A673 (cell line): Measurements from ENCODE around the gene ACSL1. TPM values are rescaled to one million over a fixed set of nuclear protein-coding genes. Genes with fewer than 3 reads are reported as not detected.

Experiments
- BruUV-seq: library from RNA; stranded (reverse); fragments of 400-500 nt; replicated peaks from 2 replicates; lab custom pipeline; 2021; lab: Mats Ljungman, UMichigan
- CTCF ChIA-PET: fragments of 300-600 bp; sonication (Branson Sonifier 250); formaldehyde crosslinking; loops from one replicate; lab custom pipeline; 2022; ENCODE audit warnings: antibody characterized with exemption; lab: Charles Lee
- POLR2A ChIA-PET: fragments of 300-600 bp; sonication (Branson Sonifier 250); formaldehyde crosslinking; loops from one replicate; lab custom pipeline; 2022; ENCODE audit warnings: antibody characterized with exemption; ENCODE audit not compliant: low non-redundant PET; lab: Charles Lee
- DNase-seq: peaks from one replicate; pipeline ENCODE4 v3.0.0-alpha.2; 2015; ENCODE audit warnings: low spot score
- H3K27ac ChIP-seq: fragments of 200-600 bp; sonication (generic); 2 replicates; pipeline ENCODE4 v1.5.1; 2016; ENCODE audit warnings: mixed run types, low read depth, mild to moderate bottlenecking, mixed read lengths, antibody characterized with exemption, low read length; ENCODE audit not compliant: poor library complexity, severe bottlenecking
- H3K27me3 ChIP-seq: fragments of 200-600 bp; sonication (generic); replicated peaks from 2 replicates; pipeline ENCODE4 v1.6.1; 2017; ENCODE audit warnings: mixed run types, low read depth, mild to moderate bottlenecking, mixed read lengths, antibody characterized with exemption, low read length; ENCODE audit not compliant: insufficient read depth, poor library complexity
- H3K36me3 ChIP-seq: fragments of 200-600 bp; sonication (generic); 2 replicates; pipeline ENCODE4 v1.6.1; 2016; ENCODE audit warnings: mixed run types, mild to moderate bottlenecking, mixed read lengths, antibody characterized with exemption, low read length; ENCODE audit not compliant: insufficient read depth, poor library complexity, severe bottlenecking
- H3K4me1 ChIP-seq: fragments of 200-600 bp; sonication (generic); 2 replicates; pipeline ENCODE4 v1.6.1; 2017; ENCODE audit warnings: mixed run types, mild to moderate bottlenecking, mixed read lengths, antibody characterized with exemption, low read length; ENCODE audit not compliant: insufficient read depth, poor library complexity, severe bottlenecking
- H3K4me3 ChIP-seq: fragments of 200-600 bp; sonication (generic); 2 replicates; pipeline ENCODE4 v1.5.1; 2016; ENCODE audit warnings: low read depth, mixed run types, mild to moderate bottlenecking, mixed read lengths, low read length; ENCODE audit not compliant: poor library complexity, severe bottlenecking
- H3K9me3 ChIP-seq: fragments of 200-600 bp; sonication (generic); 2 replicates; pipeline ENCODE4 v1.6.1; 2016; ENCODE audit warnings: mixed run types, low read depth, mild to moderate bottlenecking, mixed read lengths, antibody characterized with exemption, low read length; ENCODE audit not compliant: poor library complexity, severe bottlenecking
- CTCF ChIP-seq: fragments of 300-800, 200-600 bp; sonication (generic); conservative IDR thresholded peaks from 2 replicates; pipeline ENCODE4 v1.5.1; 2017; ENCODE audit warnings: low read depth, mild to moderate bottlenecking, antibody characterized with exemption, low read length, moderate library complexity, mixed read lengths
- EZH2 ChIP-seq: fragments of 200-600 bp; sonication (generic); IDR thresholded peaks from 2 replicates; pipeline ENCODE4 v1.6.1; 2017; ENCODE audit warnings: borderline replicate concordance, low read depth, mild to moderate bottlenecking, mixed read lengths, antibody characterized with exemption, low read length; ENCODE audit not compliant: poor library complexity, severe bottlenecking
- intact Hi-C: fragments of 100-400 bp; cut with micrococcal nuclease; formaldehyde crosslinking; loops from one replicate; pipeline ENCODE4 v1.10.0; 2022; ENCODE audit not compliant: unreplicated experiment
- total RNA-seq: library from RNA; stranded (reverse); gene quantifications from 2 replicates; pipeline ENCODE4 v1.2.3, GENCODE V29; 2021

Gene ACSL1
- total RNA-seq, 1 experiment from 2014 or later = 5.2 TPM

GRCh38 chr4:184831153-184831552, 5.4 kb upstream of the ACSL1 start:
- no peak for TF ChIP-seq EZH2
- no peak for TF ChIP-seq CTCF
- intact Hi-C loops = no loop called here
- no TSS peak for BruUV-seq
- H3K9me3 ChIP-seq = no peaks in the 10 kb centered on the region
- no peak overlapping the region for H3K4me3 ChIP-seq
- POLR2A ChIA-PET = no interaction called here
- no peaks in the 10 kb centered on the region for H3K36me3 ChIP-seq
- no peak overlapping the region for H3K27ac ChIP-seq
- H3K4me1 ChIP-seq = no peaks in the 10 kb centered on the region
- CTCF ChIA-PET = no interaction called here
- no peak for DNase-seq
- peaks cover 11% of the 10 kb centered on the region for H3K27me3 ChIP-seq

- Histone ChIP-seq H3K27me3 (peaks cover 27% of the 10 kb centered on the region), H3K4me3 (peak overlapping the region; percentile 50), H3K36me3 (no peaks in the 10 kb centered on the region), H3K9me3 (no peaks in the 10 kb centered on the region), H3K27ac (no peak overlapping the region), H3K4me1 (no peaks in the 10 kb centered on the region)
- intact Hi-C loops = no loop called here
- TF ChIP-seq EZH2 = no peak
- no peak for TF ChIP-seq CTCF
- POLR2A ChIA-PET = no interaction called here
- CTCF ChIA-PET = no interaction called here
- DNase-seq = no peak
- no TSS peak for BruUV-seq
Observed at GRCh38 chr4:184826691-184827270, 1.0 kb upstream of the ACSL1 start.

- Histone ChIP-seq H3K4me1 (no peaks in the 10 kb centered on the region), H3K36me3 (no peaks in the 10 kb centered on the region), H3K4me3 (peak overlapping the region; percentile 50), H3K27me3 (peaks cover 33% of the 10 kb centered on the region), H3K27ac (no peak overlapping the region), H3K9me3 (no peaks in the 10 kb centered on the region)
- intact Hi-C loops = no loop called here
- CTCF ChIA-PET = no interaction called here
- no TSS peak for BruUV-seq
- POLR2A ChIA-PET = no interaction called here
- TF ChIP-seq CTCF (no peak), EZH2 (no peak)
- DNase-seq = peak; percentile 26
Observed at GRCh38 chr4:184825141-184825895, 450 bp downstream of the ACSL1 start.
